Measurements from ENCODE around the gene FOXP1. TPM values are rescaled to one million over a fixed set of nuclear protein-coding genes. Genes with fewer than 3 reads are reported as not detected.

The FOXP1 gene
- total and polyA plus RNA-seq, 2 donors from 2014 or later = 6.7 to 87.2 TPM

DNA sequence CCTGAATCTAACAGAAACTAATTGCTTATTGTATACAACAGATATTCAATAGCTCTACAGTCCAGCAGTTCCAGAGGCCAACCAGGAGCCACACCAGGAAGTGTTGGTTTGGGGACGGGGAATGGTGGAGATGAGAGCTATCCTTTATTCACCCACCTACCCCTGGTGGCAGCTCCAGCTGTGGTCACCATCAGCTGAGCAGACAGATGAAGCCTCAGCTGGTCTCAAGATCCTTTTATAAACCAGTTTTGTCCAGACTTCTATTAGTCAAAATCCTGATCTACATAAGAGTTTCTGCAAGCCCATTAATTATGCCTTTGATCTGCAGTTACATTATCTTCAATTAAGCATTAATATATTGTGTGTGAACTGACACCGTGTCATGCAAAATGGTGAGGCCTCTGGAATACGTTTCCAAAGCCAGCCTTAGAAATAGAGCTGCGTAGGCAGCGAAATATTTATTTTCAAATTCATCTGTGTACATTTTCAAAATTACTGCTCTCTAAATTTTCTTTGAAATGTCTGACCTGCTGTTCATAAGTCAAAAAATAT is 488.8 kb downstream of the FOXP1 start:
- Histone ChIP-seq H3K9ac (ENCODE audit: low read length in 3 of 3) (no peak overlapping the region), H3K27ac (ENCODE audit: low read depth in 2 of 2, low read length in 2 of 2) (no peak overlapping the region), H3K27me3 (ENCODE audit: control insufficient read depth, insufficient read depth, low read length) (no peaks in the 10 kb centered on the region), H3K4me3 (ENCODE audit: low read length in 3 of 3) (no peak overlapping the region), H3K9me3 (ENCODE audit: control insufficient read depth in 2 of 3, insufficient read depth in 1 of 3, low read length in 3 of 3) (no peaks in the 10 kb centered on the region), H3K36me3 (ENCODE audit: control insufficient read depth in 2 of 3, insufficient read depth in 3 of 3, low read length in 3 of 3) (no peaks in the 10 kb centered on the region), H3K4me1 (ENCODE audit: control insufficient read depth in 2 of 3, insufficient read depth in 2 of 3, low read depth in 1 of 3, low read length in 3 of 3) (no peaks in the 10 kb centered on the region)
- FAIRE-seq (no peak), DNase-seq (no peak)
- intact Hi-C loops (cut with DNase I) = no loop called here
- no peak for TF ChIP-seq CTCF (IDR thresholded peaks at IDR 0.05; ENCODE audit: borderline replicate concordance, extremely low read depth, insufficient read depth)

- FAIRE-seq = no peak
- Histone ChIP-seq H3K9me3 (ENCODE audit: control insufficient read depth in 2 of 3, insufficient read depth in 1 of 3, low read length in 3 of 3) (no peaks in the 10 kb centered on the region), H3K4me3 (ENCODE audit: low read length in 3 of 3) (no peak overlapping the region), H3K36me3 (ENCODE audit: control insufficient read depth in 2 of 3, insufficient read depth in 3 of 3, low read length in 3 of 3) (no peaks in the 10 kb centered on the region), H3K9ac (ENCODE audit: low read length in 3 of 3) (no peak overlapping the region), H3K27me3 (ENCODE audit: control insufficient read depth, insufficient read depth, low read length) (no peaks in the 10 kb centered on the region), H3K27ac (ENCODE audit: low read depth in 2 of 2, low read length in 2 of 2) (no peak overlapping the region), H3K4me1 (ENCODE audit: control insufficient read depth in 2 of 3, insufficient read depth in 2 of 3, low read depth in 1 of 3, low read length in 3 of 3) (peaks cover 0 to 3% (median 0%) of the 10 kb centered on the region in 3 donors)
- TF ChIP-seq CTCF (IDR thresholded peaks at IDR 0.05; ENCODE audit: borderline replicate concordance, extremely low read depth, insufficient read depth) = no peak
- intact Hi-C loops (cut with DNase I) = no loop called here
- no peak for DNase-seq
Measured at GRCh38 chr3:71092665-71093064, 490.9 kb downstream of the FOXP1 start.

GRCh38 chr3:71090207-71090606 is 493.3 kb downstream of the FOXP1 start:
- TF ChIP-seq CTCF (IDR thresholded peaks at IDR 0.05; ENCODE audit: borderline replicate concordance, extremely low read depth, insufficient read depth) = no peak
- FAIRE-seq (no peak), DNase-seq (no peak)
- intact Hi-C loops (cut with DNase I) = no loop called here
- no peak overlapping the region for H3K27ac ChIP-seq (ENCODE audit: low read depth in 2 of 2, low read length in 2 of 2)
- H3K27me3 ChIP-seq (ENCODE audit: control insufficient read depth, insufficient read depth, low read length) = no peaks in the 10 kb centered on the region
- no peak overlapping the region for H3K4me3 ChIP-seq (ENCODE audit: low read length in 3 of 3)
- peaks cover 0 to 5% (median 0%) of the 10 kb centered on the region in 3 donors for H3K4me1 ChIP-seq (ENCODE audit: control insufficient read depth in 2 of 3, insufficient read depth in 2 of 3, low read depth in 1 of 3, low read length in 3 of 3)
- no peaks in the 10 kb centered on the region for H3K36me3 ChIP-seq (ENCODE audit: control insufficient read depth in 2 of 3, insufficient read depth in 3 of 3, low read length in 3 of 3)
- H3K9me3 ChIP-seq (ENCODE audit: control insufficient read depth in 2 of 3, insufficient read depth in 1 of 3, low read length in 3 of 3) = no peaks in the 10 kb centered on the region
- H3K9ac ChIP-seq (ENCODE audit: low read length in 3 of 3) = no peak overlapping the region
